Globus pallidus (tissue), 1 donor: Measurements from ENCODE around the gene RABGAP1L.

Experiments
- DNase-seq: peaks from one replicate; pipeline ENCODE4 v3.0.0-alpha.2; 2015; ENCODE audit warnings: low spot score

RABGAP1L gene

GRCh38 chr1:174964261-174964971 is 805.1 kb downstream of the RABGAP1L start:
- DNase-seq, result no peak

DNA sequence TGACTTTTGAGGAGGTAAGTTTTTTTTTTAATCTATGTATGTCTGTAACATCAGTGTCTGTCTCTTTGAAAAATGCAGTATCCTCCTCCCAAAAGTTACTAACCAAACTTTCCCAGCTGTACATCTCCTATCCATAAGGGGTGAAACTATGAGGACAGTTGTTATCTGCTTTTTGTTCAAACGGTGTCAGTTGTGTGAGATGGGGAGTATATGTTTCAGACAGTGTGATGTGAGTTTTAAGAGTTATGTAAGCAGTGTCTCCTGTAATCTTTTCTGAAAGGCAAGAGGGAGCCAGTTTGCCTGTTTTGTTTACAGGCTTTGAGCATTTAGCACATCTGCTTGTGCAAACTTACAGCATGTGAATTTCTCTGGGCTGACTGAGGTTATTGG is 805.6 kb downstream of the RABGAP1L start:
- peak; percentile 45 for DNase-seq

DNA sequence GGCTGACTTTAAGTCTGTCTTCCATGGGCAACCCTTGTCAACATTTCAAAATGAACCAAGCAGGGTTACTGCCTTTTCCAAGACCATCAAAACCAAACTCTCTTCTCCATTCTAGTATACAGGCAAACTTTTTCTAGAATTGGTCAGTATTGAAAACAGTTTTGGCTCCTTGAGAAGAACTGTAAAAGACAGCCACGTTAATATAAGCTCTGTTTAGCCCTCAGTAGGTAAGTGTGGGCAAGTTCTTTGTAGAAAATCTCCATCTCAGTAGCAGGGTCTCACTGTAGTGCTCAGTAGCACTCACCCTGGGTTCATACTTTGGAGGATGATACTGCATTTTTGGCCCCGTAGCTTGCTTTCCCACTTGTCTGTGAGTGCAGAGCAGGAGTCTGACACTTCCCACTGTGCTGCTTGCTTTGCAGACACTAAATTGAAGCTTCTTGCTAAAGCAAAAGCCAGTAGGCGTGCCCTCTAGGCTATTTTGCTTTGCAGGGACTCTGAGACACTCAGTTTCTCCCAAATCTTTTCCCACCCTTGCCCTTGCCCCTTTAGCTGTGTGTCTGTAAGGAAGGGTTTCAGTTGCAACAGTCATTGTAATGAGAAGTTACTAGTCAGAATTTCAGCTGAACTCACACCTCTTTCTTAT is 806.2 kb downstream of the RABGAP1L start:
- DNase-seq, result no peak

DNA sequence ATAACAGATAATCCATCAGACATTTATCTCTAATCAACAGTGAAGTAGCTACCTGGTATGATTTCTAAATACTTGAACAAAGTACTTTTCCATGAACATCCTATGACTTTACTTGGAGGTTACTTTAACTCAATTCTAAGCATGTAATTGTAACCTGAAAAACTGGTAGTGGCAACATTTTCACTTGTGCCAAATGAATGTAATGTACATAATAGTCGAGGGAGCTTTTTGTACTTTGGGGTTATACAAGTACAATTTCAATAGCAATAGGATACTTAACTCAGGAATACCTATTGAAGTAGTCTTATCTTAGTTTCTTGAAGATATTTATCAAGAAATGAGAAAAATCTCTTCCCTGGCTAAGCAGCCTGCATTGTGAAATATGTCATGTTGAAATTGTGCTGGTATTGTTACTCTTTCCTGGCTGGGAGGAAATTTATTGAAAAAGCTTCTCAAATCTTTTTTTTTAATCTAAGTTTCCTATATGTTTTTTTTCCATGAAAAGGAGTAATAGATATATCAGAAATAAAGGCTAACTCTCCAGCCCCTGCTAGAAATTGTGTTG is 806.8 kb downstream of the RABGAP1L start:
- no peak for DNase-seq

GRCh38 chr1:174967845-174968705 is 808.8 kb downstream of the RABGAP1L start:
- DNase-seq, result no peak

GRCh38 chr1:174968750-174969244 is 809.5 kb downstream of the RABGAP1L start:
- DNase-seq, result no peak

- no peak for DNase-seq
Measured at GRCh38 chr1:174969977-174970376, 810.7 kb downstream of the RABGAP1L start.

- no peak for DNase-seq
Measured at GRCh38 chr1:174971466-174971865, 812.1 kb downstream of the RABGAP1L start.

DNA sequence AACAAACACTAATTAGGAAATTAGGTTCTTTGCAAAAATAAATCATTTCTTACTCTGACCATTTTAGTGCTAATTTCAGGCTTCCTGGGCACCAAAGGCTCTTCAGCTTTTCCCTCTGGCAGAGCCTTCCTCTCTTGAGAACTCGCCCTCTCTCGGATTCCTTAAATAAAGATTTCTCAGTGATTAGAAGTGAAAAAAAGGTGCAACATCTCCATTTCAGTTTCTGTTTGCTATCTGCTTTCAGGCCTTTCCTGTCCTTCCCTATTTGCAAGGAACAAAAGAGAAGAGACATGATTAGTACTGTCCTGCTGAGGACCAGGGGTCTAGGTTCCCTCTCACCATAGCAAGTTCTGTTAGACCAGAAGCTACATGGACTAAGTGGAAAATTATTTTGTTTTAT is 812.6 kb downstream of the RABGAP1L start:
- no peak for DNase-seq

DNA sequence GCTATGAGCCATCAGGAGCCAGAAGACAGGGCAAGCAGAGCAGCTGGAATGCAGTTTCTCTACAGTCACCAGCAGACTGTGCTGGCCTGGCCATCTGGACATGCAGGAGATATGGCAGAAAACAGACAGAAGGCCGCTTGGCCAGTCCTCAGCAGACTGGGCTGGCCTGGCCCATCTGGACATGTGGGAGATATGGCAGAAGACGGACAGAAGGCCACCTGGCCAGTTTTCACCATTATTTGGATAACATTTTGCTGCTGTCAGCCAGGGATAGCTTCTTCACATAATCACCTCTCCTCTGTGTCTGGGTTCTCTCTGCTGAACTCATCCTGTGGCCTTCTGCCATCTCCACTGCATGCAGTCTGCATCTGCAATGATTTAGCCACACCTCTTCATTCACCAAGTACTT is 815.4 kb downstream of the RABGAP1L start:
- no peak for DNase-seq

DNA sequence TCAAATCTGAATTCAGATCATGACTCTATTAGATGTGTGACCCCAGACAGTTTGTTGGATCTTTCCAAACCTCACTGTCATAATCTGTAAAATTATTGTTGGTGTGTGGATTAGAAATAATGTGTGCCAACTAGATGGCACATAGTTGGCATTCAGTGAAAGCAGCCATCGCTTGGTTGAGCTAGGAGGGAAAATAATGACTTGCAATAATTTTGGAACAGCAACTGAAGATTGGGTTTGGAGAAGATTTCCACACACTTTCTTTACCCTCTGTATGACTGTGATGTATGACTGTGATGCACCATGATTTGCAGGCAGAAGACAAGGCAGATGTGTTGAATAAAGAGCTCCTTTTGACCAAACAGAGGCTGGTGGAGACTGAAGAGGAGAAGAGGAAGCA is 816.4 kb downstream of the RABGAP1L start:
- DNase-seq, result no peak

GRCh38 chr1:174976436-174977108 is 817.3 kb downstream of the RABGAP1L start:
- DNase-seq, result no peak

GRCh38 chr1:174982971-174983689 is 823.8 kb downstream of the RABGAP1L start:
- no peak for DNase-seq

- DNase-seq, result no peak
Measured at GRCh38 chr1:174984952-174985351, 825.6 kb downstream of the RABGAP1L start.

GRCh38 chr1:174988539-174988938 is 829.2 kb downstream of the RABGAP1L start:
- no peak for DNase-seq

GRCh38 chr1:174988986-174989385 is 829.7 kb downstream of the RABGAP1L start:
- no peak for DNase-seq

DNA sequence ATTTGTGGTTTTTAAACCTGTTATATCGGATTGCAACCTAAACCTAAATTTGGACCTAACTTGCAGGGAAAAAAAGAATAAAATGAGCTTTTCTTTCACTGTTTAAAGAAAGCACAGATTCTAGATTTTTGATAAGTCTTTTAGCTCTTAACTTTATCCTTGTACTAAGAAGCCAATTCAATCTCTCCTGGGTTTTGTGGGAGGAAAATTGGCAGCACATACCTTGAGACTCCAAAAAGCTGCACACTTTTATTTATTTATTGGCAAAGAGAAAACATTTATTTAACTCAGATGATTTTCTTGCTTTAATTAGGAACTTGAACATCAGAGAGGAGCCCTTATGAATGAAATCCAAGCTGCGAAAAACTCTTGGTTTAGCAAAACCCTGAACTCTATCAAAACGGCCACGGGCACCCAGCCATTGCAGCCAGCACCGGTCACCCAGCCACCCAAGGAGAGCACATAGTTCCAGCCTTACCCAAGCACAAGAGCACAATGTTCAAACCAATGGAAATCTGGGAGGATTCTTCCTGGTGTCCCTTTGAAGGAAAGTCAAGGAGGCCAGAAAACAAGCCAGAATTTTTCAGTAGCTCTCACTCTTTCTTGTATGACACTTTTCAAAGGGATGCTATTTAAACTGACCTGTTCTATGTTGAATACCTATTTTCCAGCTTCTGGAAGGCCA is 830.4 kb downstream of the RABGAP1L start:
- no peak for DNase-seq

- DNase-seq, result peak; percentile 52
Measured at GRCh38 chr1:174990382-174990999, 831.2 kb downstream of the RABGAP1L start.

GRCh38 chr1:174991473-174991872 is 832.2 kb downstream of the RABGAP1L start:
- no peak for DNase-seq

DNA sequence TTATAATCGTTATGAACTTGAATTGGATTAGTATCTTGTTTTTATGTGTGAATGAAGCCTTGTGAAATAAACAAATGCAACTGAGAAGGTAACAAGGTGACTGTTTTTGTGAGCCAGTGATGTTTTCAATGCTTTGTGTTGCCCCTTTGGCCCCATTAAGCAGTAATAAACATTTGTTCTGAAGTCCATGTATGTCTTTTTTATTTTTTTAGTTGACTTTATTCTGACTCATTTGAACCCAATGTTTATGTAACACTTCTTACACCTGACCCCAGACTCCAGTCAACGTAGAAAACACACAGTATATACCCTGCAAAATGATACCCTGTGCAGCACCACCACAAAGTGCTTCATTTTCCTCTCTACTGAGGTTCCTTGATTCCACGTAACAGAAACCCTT is 835.8 kb downstream of the RABGAP1L start:
- DNase-seq, result no peak
